Measurements from ENCODE around the gene SENP2. TPM values are rescaled to one million over a fixed set of nuclear protein-coding genes. Genes with fewer than 3 reads are reported as not detected.
"Not testable (repeated sequence)": the region's sequence is repeated elsewhere in the genome, so short reads cannot be mapped to it uniquely, and the experiment has no call there.

Gene SENP2
- total and polyA plus RNA-seq, 7 experiments from 2014 or later: 11.0 to 59.2 (median 40.8) TPM

DNA sequence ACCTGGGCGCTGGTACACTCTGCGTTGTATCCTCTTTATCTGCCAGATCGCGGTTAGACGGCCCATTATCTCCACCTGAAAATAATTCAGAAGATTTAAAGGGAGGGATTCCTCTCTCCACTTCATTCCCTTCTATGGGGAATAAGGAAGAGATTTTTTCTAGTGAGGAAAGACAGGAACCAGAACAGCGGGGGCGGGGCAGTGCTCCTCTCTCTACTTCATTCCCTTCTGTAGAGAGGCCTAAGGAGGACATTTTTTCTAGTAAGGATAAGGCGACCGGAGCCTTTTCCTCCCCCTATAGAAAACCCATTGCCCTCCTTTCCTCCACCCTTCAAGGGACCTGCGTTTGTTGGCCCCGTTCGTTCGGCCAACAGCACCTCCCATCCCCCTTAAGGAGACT lies 25.4 kb upstream of the SENP2 start:
- no peaks in the 10 kb centered on the region for H3K9me3 ChIP-seq (ENCODE audit: control insufficient read depth in 2 of 3, low read length in 3 of 3)
- H3K4me1 Mint-ChIP-seq: peaks cover 7 to 33% (median 18%) of the 10 kb centered on the region in 7 donors
- ChIA-PET POLR2A (interaction anchor here (0.7 kb wide), 1 partner anchor 15 kb away, joined by 3 read pairs; no protein-coding TSS in a partner anchor), CTCF (interaction anchor here (0.8 to 0.9 kb wide), 2 partner anchors 15 to 556 kb away, joined by 3 to 4 read pairs; no protein-coding TSS in a partner anchor)
- H3K27me3 ChIP-seq (ENCODE audit: control insufficient read depth in 2 of 2, insufficient read depth in 2 of 2, low read length in 2 of 2): no peaks in the 10 kb centered on the region
- no peaks in the 10 kb centered on the region for H3K36me3 ChIP-seq (ENCODE audit: control insufficient read depth in 2 of 3, insufficient read depth in 3 of 3, low read length in 3 of 3)
- H3K9me3 Mint-ChIP-seq: no peaks in the 10 kb centered on the region
- ATAC-seq (no peak), DNase-seq (no peak)
- H3K4me1 ChIP-seq (ENCODE audit: control insufficient read depth in 2 of 2, insufficient read depth in 2 of 2, low read length in 2 of 2): peaks cover 0 to 12% of the 10 kb centered on the region in 2 donors
- peak overlapping the region in 1 of 9 donors; percentile 85 for H3K27ac Mint-ChIP-seq
- H3K27me3 Mint-ChIP-seq: peaks cover 0 to 5% (median 2%) of the 10 kb centered on the region in 5 donors
- intact Hi-C loops (cut with micrococcal nuclease): no loop called here
- no peak overlapping the region for H3K4me3 ChIP-seq (ENCODE audit: low read length)
- H3K27ac ChIP-seq (ENCODE audit: low read depth, low read length): no peak overlapping the region
- peak overlapping the region in 2 of 10 donors; percentile 27 to 46 for H3K4me3 Mint-ChIP-seq
- H3K36me3 Mint-ChIP-seq: no peaks in the 10 kb centered on the region

- POLR2A ChIA-PET: no interaction called here
- intact Hi-C loops (cut with micrococcal nuclease): no loop called here
- peak overlapping the region; percentile 37 for H3K27ac ChIP-seq (ENCODE audit: low read depth, low read length)
- Mint-ChIP-seq H3K4me1 (peaks cover 7 to 33% (median 18%) of the 10 kb centered on the region in 7 donors), H3K9me3 (no peaks in the 10 kb centered on the region), H3K27ac (peak overlapping the region; percentile 5 to 91 (median 80)), H3K4me3 (peak overlapping the region in 8 of 10 donors; percentile 32 to 73 (median 48)), H3K36me3 (no peaks in the 10 kb centered on the region), H3K27me3 (peaks cover 0 to 5% (median 2%) of the 10 kb centered on the region in 5 donors)
- ATAC-seq (peak; percentile 27), DNase-seq (peak in 1 of 9 donors; percentile 5)
- no peak overlapping the region for H3K4me3 ChIP-seq (ENCODE audit: low read length)
- CTCF ChIA-PET: interaction anchor here (0.6 to 1.0 kb wide), 3 partner anchors 25 to 1465 kb away, joined by 3 read pairs; partner anchors contain the start of gene SENP2
- no peaks in the 10 kb centered on the region for H3K36me3 ChIP-seq (ENCODE audit: control insufficient read depth in 2 of 3, insufficient read depth in 3 of 3, low read length in 3 of 3)
- H3K9me3 ChIP-seq (ENCODE audit: control insufficient read depth in 2 of 3, low read length in 3 of 3): no peaks in the 10 kb centered on the region
- H3K27me3 ChIP-seq (ENCODE audit: control insufficient read depth in 2 of 2, insufficient read depth in 2 of 2, low read length in 2 of 2): no peaks in the 10 kb centered on the region
- H3K4me1 ChIP-seq (ENCODE audit: control insufficient read depth in 2 of 2, insufficient read depth in 2 of 2, low read length in 2 of 2): peaks cover 0 to 12% of the 10 kb centered on the region in 2 donors
Observed at GRCh38 chr3:185561374-185561943, 24.6 kb upstream of the SENP2 start.

- Mint-ChIP-seq H3K9me3 (no peaks in the 10 kb centered on the region), H3K4me3 (peak overlapping the region in 8 of 10 donors; percentile 32 to 73 (median 52)), H3K27ac (peak overlapping the region in 8 of 9 donors; percentile 33 to 91 (median 76)), H3K36me3 (no peaks in the 10 kb centered on the region), H3K4me1 (peaks cover 7 to 33% (median 18%) of the 10 kb centered on the region in 7 donors), H3K27me3 (peaks cover 0 to 5% (median 2%) of the 10 kb centered on the region in 5 donors)
- POLR2A ChIA-PET: interaction anchor here (0.7 kb wide), 1 partner anchor 61 kb away, joined by 3 read pairs; no protein-coding TSS in a partner anchor
- Histone ChIP-seq H3K27me3 (ENCODE audit: control insufficient read depth in 2 of 2, insufficient read depth in 2 of 2, low read length in 2 of 2) (no peaks in the 10 kb centered on the region), H3K4me3 (ENCODE audit: low read length) (no peak overlapping the region), H3K27ac (ENCODE audit: low read depth, low read length) (no peak overlapping the region), H3K9me3 (ENCODE audit: control insufficient read depth in 2 of 3, low read length in 3 of 3) (no peaks in the 10 kb centered on the region), H3K36me3 (ENCODE audit: control insufficient read depth in 2 of 3, insufficient read depth in 3 of 3, low read length in 3 of 3) (no peaks in the 10 kb centered on the region), H3K4me1 (ENCODE audit: control insufficient read depth in 2 of 2, insufficient read depth in 2 of 2, low read length in 2 of 2) (peaks cover 0 to 12% of the 10 kb centered on the region in 2 donors)
- intact Hi-C loops (cut with micrococcal nuclease): no loop called here
- CTCF ChIA-PET: interaction anchor here (0.6 to 1.0 kb wide), 2 partner anchors 25 to 1464 kb away, joined by 3 read pairs; partner anchors contain the start of gene SENP2
- peak in 3 of 9 donors; percentile 4 to 11 (median 8) for DNase-seq
- ATAC-seq: peak; percentile 37
Observed at GRCh38 chr3:185561958-185562357, 24.1 kb upstream of the SENP2 start.

- intact Hi-C loops (cut with micrococcal nuclease): no loop called here
- Mint-ChIP-seq H3K4me1 (peaks cover 6 to 8% (median 6%) of the 10 kb centered on the region in 7 donors), H3K27me3 (no peaks in the 10 kb centered on the region), H3K4me3 (no peak overlapping the region), H3K27ac (no peak overlapping the region), H3K9me3 (peaks cover 0 to 28% (median 11%) of the 10 kb centered on the region in 11 donors), H3K36me3 (peaks cover 0 to 5% (median 3%) of the 10 kb centered on the region in 5 donors)
- Histone ChIP-seq H3K36me3 (ENCODE audit: control insufficient read depth in 2 of 3, insufficient read depth in 3 of 3, low read length in 3 of 3) (no peaks in the 10 kb centered on the region), H3K27me3 (ENCODE audit: control insufficient read depth in 2 of 2, insufficient read depth in 2 of 2, low read length in 2 of 2) (no peaks in the 10 kb centered on the region), H3K4me3 (ENCODE audit: low read length) (no peak overlapping the region), H3K9me3 (ENCODE audit: control insufficient read depth in 2 of 3, low read length in 3 of 3) (peaks cover 0 to 8% (median 0%) of the 10 kb centered on the region in 3 experiments), H3K4me1 (ENCODE audit: control insufficient read depth in 2 of 2, insufficient read depth in 2 of 2, low read length in 2 of 2) (peaks cover 0 to 5% of the 10 kb centered on the region in 2 donors), H3K27ac (ENCODE audit: low read depth, low read length) (no peak overlapping the region)
- DNase-seq (no peak), ATAC-seq (no peak)
- ChIA-PET POLR2A (interaction anchor here (1.1 kb wide), 1 partner anchor 13 kb away, joined by 3 read pairs; no protein-coding TSS in a partner anchor), CTCF (interaction anchor here (1.2 kb wide), 1 partner anchor 13 kb away, joined by 5 read pairs; no protein-coding TSS in a partner anchor)
Observed at GRCh38 chr3:185572183-185572582, 13.9 kb upstream of the SENP2 start.

GRCh38 chr3:185575108-185575869 lies 10.8 kb upstream of the SENP2 start:
- H3K27me3 Mint-ChIP-seq; POLR2A ChIA-PET; H3K4me3 ChIP-seq (ENCODE audit: low read length); H3K4me1 Mint-ChIP-seq; H3K36me3 Mint-ChIP-seq; H3K27me3 ChIP-seq (ENCODE audit: control insufficient read depth in 2 of 2, insufficient read depth in 2 of 2, low read length in 2 of 2); H3K4me1 ChIP-seq (ENCODE audit: control insufficient read depth in 2 of 2, insufficient read depth in 2 of 2, low read length in 2 of 2); H3K36me3 ChIP-seq (ENCODE audit: control insufficient read depth in 2 of 3, insufficient read depth in 3 of 3, low read length in 3 of 3); H3K27ac ChIP-seq (ENCODE audit: low read depth, low read length); H3K9me3 ChIP-seq (ENCODE audit: control insufficient read depth in 2 of 3, low read length in 3 of 3): not testable (repeated sequence)
- DNase-seq: peak in 8 of 9 donors; percentile 39 to 76 (median 69)
- Mint-ChIP-seq H3K9me3 (peaks cover 0 to 25% (median 11%) of the 10 kb centered on the region in 11 donors), H3K27ac (peak overlapping the region in 1 of 9 donors; percentile 62), H3K4me3 (peak overlapping the region in 1 of 10 donors; percentile 58)
- intact Hi-C loops (cut with micrococcal nuclease): loop anchor here (1.0 to 5.0 kb wide), 3 partner anchors 11 to 223 kb away; partner anchors contain the start of gene SENP2 (in 1 of the 2)
- ATAC-seq: peak; percentile 89
- CTCF ChIA-PET: interaction anchor here (0.5 to 1.7 kb wide), 8 partner anchors 8 to 330 kb away, joined by 3 to 4 read pairs (median 4); partner anchors contain the start of gene SENP2

GRCh38 chr3:185582236-185582635 lies 3.9 kb upstream of the SENP2 start:
- Mint-ChIP-seq H3K36me3 (peaks cover 0 to 5% (median 0%) of the 10 kb centered on the region in 5 donors), H3K4me1 (peaks cover 12 to 23% (median 17%) of the 10 kb centered on the region in 7 donors), H3K27ac (no peak overlapping the region), H3K27me3 (peaks cover 0 to 5% (median 0%) of the 10 kb centered on the region in 5 donors), H3K4me3 (no peak overlapping the region), H3K9me3 (peaks cover 0 to 5% (median 0%) of the 10 kb centered on the region in 11 donors)
- intact Hi-C loops (cut with micrococcal nuclease): loop anchor here (10.0 kb wide), 3 partner anchors 243 to 1203 kb away; partner anchors contain the start of genes EIF4A2 (in 1 of the 2), IGF2BP2 (in 1 of the 2) and VPS8 (in 1 of the 2)
- Histone ChIP-seq H3K27ac (ENCODE audit: low read depth, low read length) (no peak overlapping the region), H3K9me3 (ENCODE audit: control insufficient read depth in 2 of 3, low read length in 3 of 3) (no peaks in the 10 kb centered on the region), H3K4me3 (ENCODE audit: low read length) (no peak overlapping the region), H3K27me3 (ENCODE audit: control insufficient read depth in 2 of 2, insufficient read depth in 2 of 2, low read length in 2 of 2) (no peaks in the 10 kb centered on the region), H3K4me1 (ENCODE audit: control insufficient read depth in 2 of 2, insufficient read depth in 2 of 2, low read length in 2 of 2) (peaks cover 13 to 18% of the 10 kb centered on the region in 2 donors), H3K36me3 (ENCODE audit: control insufficient read depth in 2 of 3, insufficient read depth in 3 of 3, low read length in 3 of 3) (peaks cover 0 to 4% (median 0%) of the 10 kb centered on the region in 3 experiments)
- POLR2A ChIA-PET: no interaction called here
- CTCF ChIA-PET: no interaction called here
- ATAC-seq (no peak), DNase-seq (no peak)

Data from naive thymus-derived CD4-positive, alpha-beta T cell (primary cell).